Measurements from ENCODE around the gene TXLNG. TPM values are rescaled to one million over a fixed set of nuclear protein-coding genes. Genes with fewer than 3 reads are reported as not detected.

TXLNG gene
- polyA plus RNA-seq, 1 of the 3 experiments (the other 2 are of a cell fraction), result 12.1 TPM

DNA sequence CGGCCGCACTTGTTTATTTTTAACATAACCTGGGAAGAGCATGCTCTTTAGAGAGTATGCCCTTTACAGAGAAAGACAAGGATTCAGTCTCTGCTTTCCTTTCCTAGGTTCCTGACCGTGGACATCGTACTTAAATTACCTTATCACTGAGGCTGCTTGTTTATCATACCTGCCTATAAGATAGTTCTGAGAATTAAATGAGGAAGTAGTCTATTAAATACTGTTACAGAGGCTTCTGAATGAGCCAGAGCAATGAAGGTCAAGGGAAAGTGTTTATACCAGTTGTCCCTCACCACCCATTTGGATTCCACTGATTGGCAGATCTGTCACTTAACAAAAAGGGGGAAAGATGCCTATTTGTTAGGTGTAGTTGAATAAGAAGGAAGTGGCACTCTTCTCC is 10.0 kb downstream of the TXLNG start:
- Histone ChIP-seq H3K4me1 (ENCODE audit: control insufficient read depth in 1 of 2, insufficient read depth in 2 of 2, low read depth in 1 of 2, low read length in 1 of 2) (no peaks in the 10 kb centered on the region), H3K79me2 (ENCODE audit: insufficient read depth) (peaks cover 58% of the 10 kb centered on the region), H3F3A (replicated peaks; ENCODE audit: insufficient read depth) (no peaks in the 10 kb centered on the region), H3K4me3 (ENCODE audit: low read depth in 2 of 2, low read length in 1 of 2) (no peak overlapping the region), H4K20me1 (ENCODE audit: insufficient read depth) (no peaks in the 10 kb centered on the region), H3K36me3 (replicated peaks in 1 of 2; ENCODE audit: control insufficient read depth in 1 of 2, insufficient read depth in 2 of 2, low read length in 1 of 2) (peaks cover 15 to 16% of the 10 kb centered on the region in 2 experiments), H3K4me2 (no peak overlapping the region), H2AFZ (ENCODE audit: low read depth) (no peak overlapping the region), H3K27me3 (ENCODE audit: insufficient read depth) (no peaks in the 10 kb centered on the region), H3K9me2 (no peaks in the 10 kb centered on the region), H3K9me3 (no peaks in the 10 kb centered on the region), H3K27ac (ENCODE audit: low read depth in 2 of 2, low read length in 1 of 2) (no peak overlapping the region), H3K9ac (no peak overlapping the region)
- ChIA-PET CTCF (no interaction called here), POLR2A (no interaction called here)
- no peak for TF ChIP-seq EP300 (IDR thresholded peaks at IDR 0.05; ENCODE audit: borderline replicate concordance in 1 of 2, low read depth in 1 of 2, low read length in 1 of 2)
- TF ChIP-seq FOSL2 (IDR thresholded peaks at IDR 0.05; ENCODE audit: borderline replicate concordance, low read depth), result no peak
- no peak for TF ChIP-seq NRF1 (IDR thresholded peaks at IDR 0.05; ENCODE audit: low read depth, low read length)
- no peak for TF ChIP-seq YY1 (IDR thresholded peaks at IDR 0.05; ENCODE audit: low read depth)
- TF ChIP-seq ZBTB33 (IDR thresholded peaks at IDR 0.05; ENCODE audit: borderline replicate concordance, low read depth), result no peak
- WGBS (ENCODE audit: low lambda C conversion rate), result 99% methylated on average over 4 of the region's 4 CpGs
- no peak for DNase-seq

- H4K20me1 ChIP-seq (ENCODE audit: insufficient read depth), result no peaks in the 10 kb centered on the region
- TF ChIP-seq, protein P1, sequence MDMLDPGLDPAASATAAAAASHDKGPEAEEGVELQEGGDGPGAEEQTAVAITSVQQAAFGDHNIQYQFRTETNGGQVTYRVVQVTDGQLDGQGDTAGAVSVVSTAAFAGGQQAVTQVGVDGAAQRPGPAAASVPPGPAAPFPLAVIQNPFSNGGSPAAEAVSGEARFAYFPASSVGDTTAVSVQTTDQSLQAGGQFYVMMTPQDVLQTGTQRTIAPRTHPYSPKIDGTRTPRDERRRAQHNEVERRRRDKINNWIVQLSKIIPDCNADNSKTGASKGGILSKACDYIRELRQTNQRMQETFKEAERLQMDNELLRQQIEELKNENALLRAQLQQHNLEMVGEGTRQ (IDR thresholded peaks at IDR 0.05; ENCODE audit: borderline replicate concordance, low read depth, low read length), result no peak
- TF ChIP-seq TCF12 (IDR thresholded peaks at IDR 0.05) (no peak), REST (IDR thresholded peaks at IDR 0.05; ENCODE audit: low read depth, low read length) (no peak), NFIC (IDR thresholded peaks at IDR 0.05; ENCODE audit: borderline replicate concordance) (no peak), FOSL2 (IDR thresholded peaks at IDR 0.05; ENCODE audit: borderline replicate concordance, low read depth) (no peak), FOXJ3 (CRISPR knock-in tag; IDR thresholded peaks at IDR 0.05) (no peak)
- TF ChIP-seq, protein P2, sequence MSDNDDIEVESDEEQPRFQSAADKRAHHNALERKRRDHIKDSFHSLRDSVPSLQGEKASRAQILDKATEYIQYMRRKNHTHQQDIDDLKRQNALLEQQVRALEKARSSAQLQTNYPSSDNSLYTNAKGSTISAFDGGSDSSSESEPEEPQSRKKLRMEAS (IDR thresholded peaks at IDR 0.05; ENCODE audit: low read depth), result no peak
- H3K4me3 ChIP-seq (ENCODE audit: low read depth in 2 of 2, low read length in 1 of 2), result no peak overlapping the region
- no peak overlapping the region for H3K4me2 ChIP-seq
- H3K4me1 ChIP-seq (ENCODE audit: control insufficient read depth in 1 of 2, insufficient read depth in 2 of 2, low read depth in 1 of 2, low read length in 1 of 2), result no peaks in the 10 kb centered on the region
- peaks cover 49% of the 10 kb centered on the region for H3K79me2 ChIP-seq (ENCODE audit: insufficient read depth)
- no peaks in the 10 kb centered on the region for H3F3A ChIP-seq (replicated peaks; ENCODE audit: insufficient read depth)
- peaks cover 15 to 16% of the 10 kb centered on the region in 2 experiments for H3K36me3 ChIP-seq (replicated peaks in 1 of 2; ENCODE audit: control insufficient read depth in 1 of 2, insufficient read depth in 2 of 2, low read length in 1 of 2)
- H2AFZ ChIP-seq (ENCODE audit: low read depth), result no peak overlapping the region
- ChIA-PET POLR2A (no interaction called here), CTCF (no interaction called here)
- no peaks in the 10 kb centered on the region for H3K9me3 ChIP-seq
- H3K27ac ChIP-seq (ENCODE audit: low read depth in 2 of 2, low read length in 1 of 2), result no peak overlapping the region
- no peak overlapping the region for H3K9ac ChIP-seq
- no peaks in the 10 kb centered on the region for H3K9me2 ChIP-seq
- DNase-seq, result no peak
- no peaks in the 10 kb centered on the region for H3K27me3 ChIP-seq (ENCODE audit: insufficient read depth)
- WGBS (ENCODE audit: low lambda C conversion rate), result 94% methylated on average over 5 of the region's 5 CpGs
Observed at GRCh38 chrX:16797358-16797757, 11.1 kb downstream of the TXLNG start.
